ENCODE measurements around the gene SLC45A3. TPM values are rescaled to one million over a fixed set of nuclear protein-coding genes. Genes with fewer than 3 reads are reported as not detected.

The SLC45A3 gene
- total RNA-seq, 1 donor from 2014 or later, result 1.2 TPM

DNA sequence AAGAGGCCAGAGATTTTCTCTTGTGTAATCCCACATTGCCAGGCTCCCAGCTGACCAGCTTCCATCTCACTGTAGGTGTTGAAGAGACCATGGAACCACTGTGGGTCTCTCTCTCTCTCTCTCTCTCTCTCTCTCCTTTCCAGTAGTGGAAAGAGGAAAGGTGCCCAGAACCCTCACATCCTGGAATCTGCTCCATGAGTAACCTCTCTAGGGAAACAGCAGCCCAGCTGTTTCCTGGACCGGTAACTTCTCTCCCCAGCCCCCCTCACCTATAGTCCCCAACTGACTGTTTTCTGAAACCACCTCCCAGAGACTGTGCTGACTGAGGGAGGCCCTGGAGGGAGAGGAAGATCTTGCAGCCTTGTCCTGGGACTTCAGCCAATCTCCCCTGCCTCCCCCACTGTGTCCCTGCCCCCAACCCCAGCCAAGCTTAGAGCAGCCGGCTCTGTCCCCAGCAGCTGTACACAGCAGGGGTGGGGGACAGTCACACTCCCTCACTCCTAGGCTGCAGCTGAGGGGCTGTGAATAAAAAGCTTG lies 20.6 kb upstream of the SLC45A3 start:
- peak; percentile 34 for ATAC-seq

DNA sequence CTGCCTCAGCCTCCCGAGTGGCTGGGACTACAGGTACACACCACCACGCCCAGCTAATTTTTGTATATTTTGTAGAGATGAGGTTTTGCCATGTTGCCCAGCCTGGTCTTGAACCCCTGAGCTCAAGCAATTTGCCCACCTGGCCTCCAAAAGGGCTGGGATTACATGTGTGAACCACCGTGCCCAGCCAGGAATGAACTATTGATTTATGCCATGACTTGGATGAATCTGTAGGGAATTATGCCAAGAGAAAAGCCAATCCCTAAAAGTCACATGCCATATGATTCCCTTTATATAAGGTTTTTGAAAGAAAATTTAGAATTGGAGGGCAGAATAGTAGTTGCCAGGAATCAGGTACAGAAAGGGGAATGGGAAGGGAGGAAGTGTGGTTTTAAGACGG lies 19.1 kb upstream of the SLC45A3 start:
- ATAC-seq, result no peak

GRCh38 chr1:205698921-205699320 lies 18.6 kb upstream of the SLC45A3 start:
- no peak for ATAC-seq

DNA sequence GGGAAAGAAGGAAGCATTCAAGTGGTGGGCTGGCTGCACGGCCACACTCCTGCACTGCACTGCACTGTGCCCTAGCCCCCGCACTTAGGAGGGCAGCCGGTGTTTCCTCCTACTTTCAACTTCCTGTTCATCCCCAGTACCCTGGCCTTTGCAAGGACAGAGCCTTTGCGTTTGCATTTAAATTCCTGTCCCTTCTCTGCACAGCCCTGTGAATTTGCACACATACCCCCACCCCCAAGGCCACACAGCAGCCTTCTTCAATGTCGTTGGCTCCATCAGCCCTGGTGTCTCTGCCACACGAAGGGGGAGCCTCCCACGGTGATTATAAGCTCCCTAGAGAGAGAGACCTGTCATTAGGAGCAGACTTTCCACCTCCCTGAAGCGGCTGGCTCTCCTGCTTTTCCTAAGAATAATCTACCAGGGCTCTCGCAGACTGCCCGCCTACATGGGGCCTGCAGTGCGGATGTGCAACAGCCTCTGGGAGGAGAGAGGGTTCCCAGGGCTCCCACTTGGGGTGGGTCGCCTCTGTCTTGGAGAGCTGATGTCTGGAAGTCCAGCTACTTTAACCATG lies 13.2 kb upstream of the SLC45A3 start:
- no peak for ATAC-seq

DNA sequence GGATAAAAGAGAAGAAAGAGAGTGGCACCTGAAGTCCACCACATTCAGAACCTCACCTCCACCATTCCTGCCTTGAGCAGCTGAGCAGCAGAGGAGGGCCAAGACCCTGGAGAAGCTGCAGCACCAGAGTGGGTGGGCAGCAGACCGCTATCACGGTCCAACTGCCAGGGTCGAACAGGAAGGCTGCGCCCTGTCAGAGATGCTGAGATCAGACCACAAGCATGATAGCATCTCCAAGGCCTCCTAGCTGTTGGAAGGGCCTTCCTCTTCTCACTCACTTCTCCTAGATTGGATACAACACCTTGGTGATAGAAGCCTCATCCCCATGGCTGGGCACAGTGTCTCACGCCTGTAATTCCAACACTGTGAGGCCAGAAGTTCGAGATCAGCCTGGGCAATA lies 12.1 kb upstream of the SLC45A3 start:
- no peak for ATAC-seq

DNA sequence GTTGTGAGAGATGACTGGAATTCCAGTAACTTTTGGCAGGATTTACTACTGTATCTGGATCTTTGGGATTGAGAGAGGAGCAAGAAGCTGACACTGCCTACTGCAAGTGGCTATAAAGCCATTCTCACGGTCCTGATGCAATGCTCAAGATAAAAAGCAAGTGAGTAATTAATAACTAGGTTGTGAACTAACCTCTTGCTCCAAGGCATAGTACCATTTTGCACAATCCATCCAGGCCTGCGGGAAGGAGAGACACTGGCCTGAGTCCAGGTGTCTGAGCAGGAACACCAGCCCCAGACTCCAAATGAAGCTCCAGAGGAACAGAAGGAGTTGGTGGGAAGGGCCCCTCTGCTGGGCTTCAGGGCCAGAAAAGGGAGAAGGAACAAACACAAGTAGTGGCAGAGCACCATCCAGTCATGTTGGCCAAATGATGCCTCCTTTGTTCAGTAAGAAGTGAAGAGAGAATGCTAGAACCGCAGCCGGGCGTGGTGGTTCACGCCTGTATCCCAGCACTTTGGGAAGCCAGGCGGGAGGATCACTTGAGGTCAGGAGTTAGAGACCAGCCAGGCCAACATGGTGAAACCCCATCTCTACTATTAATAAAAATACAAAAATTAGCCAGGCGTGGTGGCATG lies 9.9 kb upstream of the SLC45A3 start:
- no peak for ATAC-seq

- ATAC-seq, result no peak
These were observed 9.2 kb upstream of the SLC45A3 start for GRCh38 chr1:205689479-205689878.

DNA sequence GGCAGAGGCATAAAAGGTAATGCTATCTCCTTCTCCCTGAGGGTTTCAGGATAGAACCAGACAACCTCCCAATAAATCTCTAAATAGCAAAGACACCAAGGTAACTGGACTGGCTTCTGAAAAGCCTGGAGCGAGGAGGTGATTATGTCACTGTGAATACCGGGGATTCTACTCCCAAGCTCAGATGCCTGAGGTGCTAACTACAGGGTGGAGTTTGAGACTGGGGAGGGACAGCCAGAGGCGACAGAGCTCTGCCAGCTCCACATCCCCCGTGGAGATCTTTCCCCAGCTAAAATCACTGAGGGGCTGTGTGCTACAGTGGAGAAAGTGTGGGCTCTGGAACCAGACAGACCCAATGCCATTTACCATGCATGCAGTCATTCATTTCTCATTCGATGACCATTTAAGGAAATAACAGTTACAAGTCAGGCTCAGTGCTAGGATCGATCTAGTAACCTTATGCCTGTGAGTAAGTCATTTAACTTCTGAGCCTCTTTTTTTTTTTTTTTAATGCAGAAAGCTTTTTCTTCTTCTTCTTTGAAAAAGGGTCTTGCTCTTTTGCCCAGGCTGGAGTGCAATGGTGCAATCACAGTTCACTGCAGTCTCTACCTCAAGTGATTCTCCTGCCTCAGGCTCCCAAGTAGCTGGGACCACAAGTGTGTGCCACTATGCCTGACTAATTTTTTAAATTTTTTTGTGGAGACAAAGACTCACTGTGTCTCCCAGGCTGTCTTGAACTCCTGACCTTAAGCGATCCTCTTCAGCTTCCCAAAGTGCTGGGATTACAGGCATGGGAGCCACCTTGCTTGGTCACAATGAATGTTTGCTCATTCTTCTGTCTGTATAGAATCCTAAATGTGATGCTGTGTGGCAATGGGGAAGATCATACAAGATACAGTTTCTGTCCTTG lies 8.1 kb upstream of the SLC45A3 start:
- no peak for ATAC-seq

DNA sequence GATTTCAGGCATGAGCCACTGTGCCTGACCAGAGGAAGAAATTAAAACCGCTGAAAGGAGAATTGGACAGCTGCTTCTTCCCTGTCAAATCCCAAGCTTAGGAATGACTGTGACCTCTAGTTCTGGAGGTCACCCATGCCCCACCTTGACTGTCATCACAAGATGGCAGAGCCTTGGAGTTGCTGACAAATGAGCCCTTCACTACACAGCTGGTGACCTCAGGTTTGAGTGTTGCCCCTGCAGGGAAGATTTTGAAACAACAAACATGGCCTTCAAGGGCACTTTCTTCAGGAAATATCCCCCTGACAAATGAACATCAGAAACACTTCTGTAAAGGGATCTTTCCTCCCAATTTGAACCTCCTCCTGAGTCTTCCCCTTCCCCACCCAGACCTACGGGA lies 6.9 kb upstream of the SLC45A3 start:
- ATAC-seq, result no peak

DNA sequence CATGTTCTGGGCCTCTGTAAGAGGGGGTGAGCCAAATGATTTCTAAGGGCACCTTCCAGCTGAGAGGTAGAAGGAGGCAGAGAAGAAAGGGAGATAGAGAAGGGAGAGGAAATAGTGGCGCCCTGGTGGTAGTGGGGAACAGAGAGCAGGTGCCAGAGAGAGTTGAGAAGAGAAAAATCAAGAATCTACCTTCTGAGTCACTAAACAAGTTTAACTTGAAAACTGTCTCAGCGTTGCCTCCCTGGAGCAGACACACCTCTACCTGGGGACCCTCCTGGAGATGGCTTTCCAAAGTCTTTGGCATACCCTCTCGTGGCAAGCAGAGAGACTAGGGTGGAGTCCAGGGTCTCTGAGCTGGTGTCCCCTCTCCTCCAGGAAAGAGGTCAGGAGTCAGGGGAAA lies 1.1 kb upstream of the SLC45A3 start:
- ATAC-seq, result peak; percentile 44

DNA sequence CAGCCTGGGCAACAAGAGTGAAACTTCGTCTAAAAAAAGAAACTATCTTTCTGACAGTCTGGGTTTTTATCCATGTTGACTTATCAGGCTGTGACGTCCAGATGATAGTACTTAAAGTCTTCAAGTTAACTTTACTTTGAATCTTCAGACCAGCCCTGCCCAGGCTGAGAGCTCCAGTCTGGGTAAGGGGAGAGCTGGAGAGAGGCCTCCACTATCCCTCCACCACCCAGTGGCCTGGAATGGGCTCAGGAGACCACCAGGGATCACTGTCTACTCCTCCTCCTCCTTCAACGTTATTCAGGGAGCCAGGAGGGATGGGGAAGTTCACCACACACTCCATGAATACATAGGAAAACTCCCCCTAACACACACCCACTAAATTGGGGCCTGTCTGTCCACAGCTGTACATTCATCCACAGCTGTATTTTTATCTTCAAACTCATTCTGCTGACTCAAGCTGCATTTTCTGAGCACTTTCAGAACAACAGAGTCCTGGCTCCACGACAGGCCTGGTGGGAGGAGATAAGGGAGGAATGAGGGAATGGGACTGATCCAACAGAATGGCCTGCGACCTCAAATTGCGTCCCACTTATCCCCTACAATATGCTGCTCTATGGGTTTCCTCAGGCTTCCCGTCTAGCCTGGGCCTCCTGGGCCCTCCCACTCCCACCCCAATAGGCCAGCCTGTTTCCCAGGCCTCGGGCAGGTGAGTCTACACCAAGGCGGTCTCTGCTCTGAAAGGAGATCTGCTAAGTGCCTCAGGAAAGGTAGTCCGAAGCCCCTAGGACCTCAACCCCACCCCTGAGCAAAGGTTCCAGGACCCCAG lies 1.8 kb downstream of the SLC45A3 start:
- no peak for ATAC-seq

GRCh38 chr1:205677167-205677566 lies 3.1 kb downstream of the SLC45A3 start:
- ATAC-seq, result no peak

DNA sequence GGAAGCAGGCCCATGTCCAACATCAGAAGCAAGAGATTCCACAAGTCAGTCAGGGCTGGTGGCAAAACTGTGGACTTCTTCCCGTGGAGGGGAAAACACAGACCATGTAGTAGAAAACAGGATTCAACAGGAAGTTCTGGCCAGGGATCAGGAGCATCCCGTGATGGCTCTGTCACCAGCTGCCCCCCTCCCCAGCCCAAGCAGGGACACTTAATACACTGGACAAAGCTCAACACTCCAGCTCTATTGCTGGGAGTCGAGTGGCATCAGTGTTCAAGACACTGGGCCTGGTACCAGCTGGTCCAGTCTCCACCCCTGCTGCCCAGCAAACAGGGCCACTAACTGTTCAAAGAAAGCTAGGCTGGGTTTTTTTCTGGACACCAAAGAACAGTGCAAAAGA lies 3.7 kb downstream of the SLC45A3 start:
- no peak for ATAC-seq

- no peak for ATAC-seq
These were observed 4.3 kb downstream of the SLC45A3 start for GRCh38 chr1:205676002-205676401.

- ATAC-seq, result no peak
These were observed 5.1 kb downstream of the SLC45A3 start for GRCh38 chr1:205675247-205675646.

- no peak for ATAC-seq
These were observed 7.3 kb downstream of the SLC45A3 start for GRCh38 chr1:205672970-205673369.

DNA sequence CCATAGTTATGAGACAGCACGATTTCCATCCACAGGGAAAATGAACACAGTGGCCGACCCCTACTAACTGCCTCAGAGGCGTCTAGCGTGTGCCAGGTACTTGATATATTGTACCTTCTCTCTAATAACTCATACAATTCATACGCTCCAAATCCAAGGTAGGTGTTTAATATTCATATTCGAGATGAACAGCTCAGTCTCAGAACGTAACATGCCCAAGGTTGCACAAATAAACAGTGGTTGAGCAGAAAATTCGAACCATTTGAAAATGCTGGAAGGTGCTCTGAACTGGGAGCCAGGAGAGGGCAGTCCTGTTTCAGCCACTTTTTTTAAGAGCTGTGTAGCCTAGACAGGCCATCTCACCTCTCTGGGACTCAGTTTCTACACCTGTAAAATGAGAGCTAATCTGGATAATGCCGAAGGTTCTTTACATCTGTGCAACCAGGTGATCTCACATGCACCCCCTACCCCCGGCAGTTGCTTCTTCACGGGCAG lies 7.9 kb downstream of the SLC45A3 start:
- ATAC-seq, result no peak

DNA sequence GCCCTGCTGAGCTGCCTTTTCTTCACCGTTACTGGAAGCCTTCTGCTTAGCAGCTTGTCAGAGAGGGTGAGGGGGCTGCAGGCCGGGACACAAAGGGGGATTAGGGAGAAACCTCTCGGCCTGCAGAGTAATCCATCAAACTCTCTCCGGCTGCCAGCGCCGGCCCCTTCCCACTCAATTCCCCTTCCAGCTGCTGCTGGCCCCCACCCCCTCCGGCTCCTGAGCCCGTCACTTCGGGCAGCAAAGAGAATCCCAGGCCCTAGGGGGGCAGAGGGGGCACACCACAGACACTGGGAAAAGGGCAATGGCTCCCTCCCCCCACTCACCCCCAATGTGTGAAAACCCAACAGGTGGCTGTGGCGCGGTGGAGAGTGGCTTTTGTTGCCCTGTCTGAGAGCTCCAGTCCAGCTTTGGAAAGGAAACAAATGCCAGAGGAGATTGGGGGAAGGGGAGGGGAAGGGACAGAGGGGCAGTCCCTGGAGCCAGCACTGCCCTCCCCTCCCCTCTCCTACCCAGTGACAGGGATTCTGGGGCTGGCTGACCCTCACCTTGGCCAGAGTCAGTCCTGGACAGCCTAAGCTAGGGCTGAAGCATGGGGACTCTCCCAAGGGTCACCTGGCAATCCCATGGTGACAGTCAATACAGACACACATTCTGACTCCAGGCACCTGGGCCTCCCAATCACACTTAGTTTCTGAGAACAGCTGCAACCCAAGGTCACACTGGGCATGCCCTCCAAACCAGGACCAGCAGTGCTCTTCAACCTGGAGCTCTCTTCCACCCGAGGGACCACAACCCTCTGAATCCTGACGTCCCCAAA lies 9.5 kb downstream of the SLC45A3 start:
- ATAC-seq, result no peak

DNA sequence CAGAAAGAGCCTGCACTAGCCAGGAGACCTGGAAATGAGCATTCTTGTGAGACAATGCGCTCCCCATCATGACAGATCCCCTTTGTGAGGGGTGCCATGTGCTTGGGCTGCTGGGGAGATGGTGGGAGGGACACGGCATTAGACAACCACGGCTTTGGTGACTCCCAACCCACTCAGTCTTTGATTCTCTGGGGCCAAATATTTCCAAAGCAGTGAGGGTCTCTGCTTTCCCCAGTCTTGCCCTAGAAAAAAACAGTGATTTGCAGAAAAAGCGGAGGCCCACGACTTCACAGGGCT lies 10.2 kb downstream of the SLC45A3 start:
- ATAC-seq, result no peak

DNA sequence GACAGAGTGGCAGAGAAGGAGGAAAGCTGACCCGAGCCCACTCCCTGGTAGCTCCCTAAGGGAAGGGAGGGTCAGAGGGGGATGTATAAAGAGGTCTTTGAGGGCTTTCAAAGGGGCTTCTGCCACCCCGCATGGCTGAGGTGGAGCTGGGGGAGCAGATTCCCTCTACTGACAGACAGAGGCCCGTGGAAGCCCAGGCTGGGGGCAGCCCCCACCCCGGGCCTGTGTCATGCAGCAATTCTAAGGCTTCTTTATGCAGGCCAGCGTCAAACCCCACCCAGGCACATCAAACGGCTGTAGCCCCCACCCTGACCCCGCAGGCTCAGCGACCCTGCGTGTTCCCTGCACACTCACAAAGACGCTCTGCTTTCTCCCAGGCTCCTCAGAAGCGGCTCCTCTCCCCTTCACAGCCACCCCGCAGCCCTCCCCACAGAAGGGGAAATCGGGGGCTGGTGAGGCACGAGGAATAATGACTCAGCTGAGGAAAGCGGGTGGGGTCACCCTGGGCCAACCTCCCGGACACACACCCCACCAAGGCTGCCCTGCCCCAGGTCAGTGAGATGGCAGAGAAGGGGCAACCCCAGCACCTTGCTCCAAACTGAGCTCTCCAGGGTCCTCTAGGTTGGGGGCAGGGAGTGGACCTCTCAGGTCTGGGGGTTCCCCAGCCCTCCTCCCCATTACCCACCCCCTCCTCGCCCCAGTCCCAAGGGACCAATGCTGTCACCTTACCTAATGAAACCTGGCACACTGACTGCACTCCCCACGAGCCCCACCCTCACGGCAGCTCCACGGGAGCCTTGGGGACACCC lies 10.8 kb downstream of the SLC45A3 start:
- peak; percentile 18 for ATAC-seq

- ATAC-seq, result no peak
These were observed 11.4 kb downstream of the SLC45A3 start for GRCh38 chr1:205668951-205669340.
